Measurements from ENCODE around the gene MKNK2. TPM values are rescaled to one million over a fixed set of nuclear protein-coding genes. Genes with fewer than 3 reads are reported as not detected.
A peak's percentile ranks its signal among the peaks of the same experiment; 100 is the strongest.

The MKNK2 gene
- total RNA-seq, 1 donor from 2014 or later, result 1,134 TPM

- H3K4me1 Mint-ChIP-seq, result peaks cover 5% of the 10 kb centered on the region
- CTCF ChIA-PET, result no interaction called here
- ATAC-seq (ENCODE audit: low read depth) (no peak), DNase-seq (no peak)
- no peak for TF ChIP-seq CTCF (IDR thresholded peaks at IDR 0.05)
- H3K36me3 Mint-ChIP-seq (ENCODE audit: low read depth), result peaks cover 45% of the 10 kb centered on the region
- H3K27ac Mint-ChIP-seq, result no peak overlapping the region
- intact Hi-C loops (cut with micrococcal nuclease), result no loop called here
- H3K27me3 Mint-ChIP-seq, result no peaks in the 10 kb centered on the region
- H3K9me3 Mint-ChIP-seq, result no peaks in the 10 kb centered on the region
- POLR2A ChIA-PET, result no interaction called here
- H3K4me3 Mint-ChIP-seq, result no peak overlapping the region
Observed at GRCh38 chr19:1999856-2000515, 51.1 kb downstream of the MKNK2 start.

- no peak for TF ChIP-seq CTCF (IDR thresholded peaks at IDR 0.05)
- ChIA-PET POLR2A (interaction anchor here (0.5 to 1.0 kb wide), 2 partner anchors 66 to 76 kb away, joined by 3 to 4 read pairs; no protein-coding TSS in a partner anchor), CTCF (no interaction called here)
- H3K4me3 Mint-ChIP-seq, result no peak overlapping the region
- no peaks in the 10 kb centered on the region for H3K27me3 Mint-ChIP-seq
- no peak overlapping the region for H3K27ac Mint-ChIP-seq
- no peaks in the 10 kb centered on the region for H3K9me3 Mint-ChIP-seq
- H3K36me3 Mint-ChIP-seq (ENCODE audit: low read depth), result peaks cover 50% of the 10 kb centered on the region
- ATAC-seq (ENCODE audit: low read depth) (no peak), DNase-seq (no peak)
- H3K4me1 Mint-ChIP-seq, result peaks cover 5% of the 10 kb centered on the region
- intact Hi-C loops (cut with micrococcal nuclease), result no loop called here
Observed at GRCh38 chr19:1998712-1999708, 52.0 kb downstream of the MKNK2 start.

GRCh38 chr19:1997353-1998233 lies 53.5 kb downstream of the MKNK2 start:
- Mint-ChIP-seq H3K4me1 (peaks cover 5% of the 10 kb centered on the region), H3K36me3 (ENCODE audit: low read depth) (peaks cover 44% of the 10 kb centered on the region), H3K4me3 (no peak overlapping the region), H3K9me3 (no peaks in the 10 kb centered on the region), H3K27ac (no peak overlapping the region), H3K27me3 (no peaks in the 10 kb centered on the region)
- ChIA-PET CTCF (no interaction called here), POLR2A (interaction anchor here (1.0 kb wide), 1 partner anchor 65 kb away, joined by 4 read pairs; no protein-coding TSS in a partner anchor)
- intact Hi-C loops (cut with micrococcal nuclease), result no loop called here
- no peak for TF ChIP-seq CTCF (IDR thresholded peaks at IDR 0.05)
- ATAC-seq (ENCODE audit: low read depth) (no peak), DNase-seq (no peak)

- intact Hi-C loops (cut with micrococcal nuclease), result no loop called here
Observed at GRCh38 chr19:1992759-1993260, 58.2 kb downstream of the MKNK2 start.

More at GRCh38 chr19:1992759-1993260, 58.2 kb downstream of the MKNK2 start:
- no peaks in the 10 kb centered on the region for H3K9me3 Mint-ChIP-seq
- peaks cover 2% of the 10 kb centered on the region for H3K4me1 Mint-ChIP-seq
- no peaks in the 10 kb centered on the region for H3K27me3 Mint-ChIP-seq
- H3K27ac Mint-ChIP-seq, result no peak overlapping the region
- ChIA-PET CTCF (no interaction called here), POLR2A (no interaction called here)
- no peak overlapping the region for H3K4me3 Mint-ChIP-seq
- ATAC-seq (ENCODE audit: low read depth), result peak; percentile 31
- no peak for TF ChIP-seq CTCF (IDR thresholded peaks at IDR 0.05)
- peaks cover 59% of the 10 kb centered on the region for H3K36me3 Mint-ChIP-seq (ENCODE audit: low read depth)
- DNase-seq, result no peak

All from activated B cell treated with CpG ODN at 0.5 μM for 24 hours (primary cell).